HL-60 (cell line): ENCODE measurements around the gene MKS1.

Source experiments
- DNase-seq, 2 experiments: peaks; one replicate each; pipeline ENCODE4 v3.0.0-alpha.2; 2010 to 2020; ENCODE audit warnings: low read depth in 1 of 2, low spot score in 1 of 2
- H3K27ac ChIP-seq: fragments of 250-450 bp; sonication (Bioruptor Pico); replicated peaks from 2 replicates; pipeline ENCODE4 v1.5.1; 2020; ENCODE audit warnings: mild to moderate bottlenecking, moderate library complexity
- H3K27me3 ChIP-seq: fragments of 250-450 bp; sonication (Bioruptor Pico); 2 replicates; pipeline ENCODE4 v1.5.1; 2021; ENCODE audit warnings: mild to moderate bottlenecking, moderate library complexity; ENCODE audit not compliant: insufficient read depth, poor library complexity, severe bottlenecking
- H3K4me3 ChIP-seq: replicated peaks from 2 replicates; pipeline ENCODE4 v1.5.1; 2011; ENCODE audit warnings: mild to moderate bottlenecking, control low read depth, low read length; ENCODE audit not compliant: insufficient read depth
- CTCF ChIP-seq: IDR thresholded peaks from one replicate; pipeline ENCODE4 v1.5.1; 2011; ENCODE audit warnings: low read length, control low read depth, inconsistent platforms; ENCODE audit not compliant: insufficient read depth
- GABPA ChIP-seq: IDR thresholded peaks from 2 replicates; pipeline ENCODE4 v1.6.1; 2012; ENCODE audit warnings: low read depth
- POLR2AphosphoS5 ChIP-seq: IDR thresholded peaks from 2 replicates; pipeline ENCODE4 v1.6.1; 2012; ENCODE audit warnings: low read depth
- SPI1 ChIP-seq: IDR thresholded peaks from 2 replicates; pipeline ENCODE4 v1.6.1; 2012; ENCODE audit warnings: low read depth, mild to moderate bottlenecking, borderline replicate concordance
- TF ChIP-seq, protein P1 (sequence below): IDR thresholded peaks from 2 replicates; pipeline ENCODE4 v1.6.1; 2012; ENCODE audit warnings: low read depth; ENCODE audit not compliant: insufficient replicate concordance

MKS1 gene

DNA sequence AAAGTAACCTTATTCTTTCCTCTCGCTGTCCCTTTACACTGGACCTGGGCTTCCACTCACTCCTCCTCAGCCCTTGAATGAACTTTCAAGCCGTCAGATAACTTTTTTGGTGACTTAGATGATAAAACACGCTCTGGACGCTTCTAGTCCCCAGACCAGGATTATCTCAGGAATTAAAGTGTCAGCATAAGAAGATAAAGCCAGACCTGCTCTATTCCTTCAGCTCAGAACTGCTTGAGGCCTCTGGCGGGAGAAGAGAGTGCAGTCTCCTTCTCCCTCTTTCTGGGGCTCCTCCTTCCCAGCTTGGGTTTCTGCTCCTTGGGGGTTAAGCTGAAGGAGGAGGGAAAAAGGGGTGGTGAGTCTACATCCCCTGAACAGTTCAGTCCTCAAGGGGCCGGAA lies 25.9 kb upstream of the MKS1 start:
- no peaks in the 10 kb centered on the region for H3K27me3 ChIP-seq
- H3K4me3 ChIP-seq = no peak overlapping the region
- DNase-seq = no peak
- no peak overlapping the region for H3K27ac ChIP-seq
- TF ChIP-seq, protein P1, sequence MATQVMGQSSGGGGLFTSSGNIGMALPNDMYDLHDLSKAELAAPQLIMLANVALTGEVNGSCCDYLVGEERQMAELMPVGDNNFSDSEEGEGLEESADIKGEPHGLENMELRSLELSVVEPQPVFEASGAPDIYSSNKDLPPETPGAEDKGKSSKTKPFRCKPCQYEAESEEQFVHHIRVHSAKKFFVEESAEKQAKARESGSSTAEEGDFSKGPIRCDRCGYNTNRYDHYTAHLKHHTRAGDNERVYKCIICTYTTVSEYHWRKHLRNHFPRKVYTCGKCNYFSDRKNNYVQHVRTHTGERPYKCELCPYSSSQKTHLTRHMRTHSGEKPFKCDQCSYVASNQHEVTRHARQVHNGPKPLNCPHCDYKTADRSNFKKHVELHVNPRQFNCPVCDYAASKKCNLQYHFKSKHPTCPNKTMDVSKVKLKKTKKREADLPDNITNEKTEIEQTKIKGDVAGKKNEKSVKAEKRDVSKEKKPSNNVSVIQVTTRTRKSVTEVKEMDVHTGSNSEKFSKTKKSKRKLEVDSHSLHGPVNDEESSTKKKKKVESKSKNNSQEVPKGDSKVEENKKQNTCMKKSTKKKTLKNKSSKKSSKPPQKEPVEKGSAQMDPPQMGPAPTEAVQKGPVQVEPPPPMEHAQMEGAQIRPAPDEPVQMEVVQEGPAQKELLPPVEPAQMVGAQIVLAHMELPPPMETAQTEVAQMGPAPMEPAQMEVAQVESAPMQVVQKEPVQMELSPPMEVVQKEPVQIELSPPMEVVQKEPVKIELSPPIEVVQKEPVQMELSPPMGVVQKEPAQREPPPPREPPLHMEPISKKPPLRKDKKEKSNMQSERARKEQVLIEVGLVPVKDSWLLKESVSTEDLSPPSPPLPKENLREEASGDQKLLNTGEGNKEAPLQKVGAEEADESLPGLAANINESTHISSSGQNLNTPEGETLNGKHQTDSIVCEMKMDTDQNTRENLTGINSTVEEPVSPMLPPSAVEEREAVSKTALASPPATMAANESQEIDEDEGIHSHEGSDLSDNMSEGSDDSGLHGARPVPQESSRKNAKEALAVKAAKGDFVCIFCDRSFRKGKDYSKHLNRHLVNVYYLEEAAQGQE = no peak
- TF ChIP-seq GABPA (no peak), SPI1 (no peak), POLR2AphosphoS5 (no peak), CTCF (no peak)

DNA sequence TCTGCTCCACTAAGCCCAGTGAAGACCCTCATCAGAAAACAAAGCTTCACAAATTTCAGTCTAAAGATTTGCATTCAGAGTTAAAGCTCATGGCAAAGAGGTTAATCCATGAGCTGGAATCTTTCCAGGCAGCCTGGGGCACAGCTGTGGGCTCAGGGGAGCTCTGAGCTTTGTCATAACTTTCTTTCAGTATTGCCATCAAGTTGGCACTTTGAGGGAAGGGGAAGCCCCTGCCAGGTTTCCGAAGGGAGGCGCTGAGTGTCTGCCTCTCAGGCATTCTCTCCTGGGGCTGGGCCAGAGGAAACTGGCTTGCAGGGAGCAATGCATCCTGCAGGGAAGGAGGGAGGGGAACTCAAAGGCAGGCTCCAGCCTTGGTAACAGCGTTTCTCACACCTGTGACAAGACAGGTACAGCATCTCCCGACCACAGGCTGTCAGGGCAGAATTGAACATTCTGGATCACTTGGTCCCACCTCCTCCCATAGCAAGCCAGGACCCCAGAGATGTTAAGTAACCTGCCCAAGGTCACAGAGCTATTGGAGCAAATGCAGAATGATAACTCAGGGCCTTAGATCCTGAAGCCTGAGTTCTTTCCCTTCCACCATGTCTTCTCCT lies 23.2 kb upstream of the MKS1 start:
- Histone ChIP-seq H3K27me3 (no peaks in the 10 kb centered on the region), H3K4me3 (no peak overlapping the region)
- no peak for DNase-seq

DNA sequence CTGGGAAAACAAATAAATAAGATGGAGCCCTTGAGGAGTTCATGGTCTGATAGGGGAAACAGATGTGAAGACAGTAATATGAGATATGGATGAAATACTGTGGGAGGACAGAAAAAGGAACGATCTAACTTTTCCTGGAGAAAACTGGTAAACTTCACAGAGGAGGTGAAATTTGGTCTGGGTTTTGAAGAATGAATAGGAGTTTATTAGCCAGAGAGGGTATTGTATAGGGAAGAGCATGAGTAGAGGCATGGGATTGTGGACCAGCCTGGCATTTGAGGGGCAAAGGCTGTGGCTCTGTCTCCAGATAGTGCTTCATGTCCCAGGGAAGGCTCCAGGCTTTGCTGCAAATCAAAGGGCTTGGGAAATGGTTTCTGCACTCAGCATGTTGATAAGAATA lies 20.9 kb upstream of the MKS1 start:
- TF ChIP-seq CTCF = no peak
- TF ChIP-seq, protein P1 = no peak
- TF ChIP-seq SPI1 = no peak
- TF ChIP-seq GABPA = no peak
- TF ChIP-seq POLR2AphosphoS5 = no peak
- Histone ChIP-seq H3K27me3 (no peaks in the 10 kb centered on the region), H3K4me3 (no peak overlapping the region), H3K27ac (no peak overlapping the region)
- DNase-seq = no peak

More for the DNA sequence above, 23.2 kb upstream of the MKS1 start:
- H3K27ac ChIP-seq = no peak overlapping the region
- TF ChIP-seq POLR2AphosphoS5 (no peak), CTCF (no peak), GABPA (no peak), SPI1 (no peak)
- TF ChIP-seq, protein P1 = no peak
